ENCODE results near the gene FGF8. TPM values are rescaled to one million over a fixed set of nuclear protein-coding genes. Genes with fewer than 3 reads are reported as not detected.

FGF8 gene
- total RNA-seq, 1 donor from 2014 or later = not detected

GRCh38 chr10:101772017-101772894 lies 3.7 kb downstream of the FGF8 start:
- ATAC-seq (ENCODE audit: poor library complexity) (no peak), DNase-seq (no peak)
- intact Hi-C loops (cut with DNase I) = no loop called here

GRCh38 chr10:101771380-101771779 lies 4.5 kb downstream of the FGF8 start:
- DNase-seq = no peak
- intact Hi-C loops (cut with DNase I) = no loop called here
- ATAC-seq (ENCODE audit: poor library complexity) = no peak

GRCh38 chr10:101770331-101771215 lies 5.3 kb downstream of the FGF8 start:
- ATAC-seq (ENCODE audit: poor library complexity) (no peak), DNase-seq (no peak)
- intact Hi-C loops (cut with DNase I) = no loop called here

- no peak for ATAC-seq (ENCODE audit: poor library complexity)
- DNase-seq = no peak
- intact Hi-C loops (cut with DNase I) = no loop called here
These were observed 6.3 kb downstream of the FGF8 start for GRCh38 chr10:101769541-101770180.

GRCh38 chr10:101768791-101769170 lies 7.1 kb downstream of the FGF8 start:
- ATAC-seq (ENCODE audit: poor library complexity) (no peak), DNase-seq (no peak)
- intact Hi-C loops (cut with DNase I) = no loop called here

- DNase-seq (no peak), ATAC-seq (ENCODE audit: poor library complexity) (no peak)
- intact Hi-C loops (cut with DNase I) = no loop called here
These were observed 7.7 kb downstream of the FGF8 start for GRCh38 chr10:101767966-101768790.

GRCh38 chr10:101767600-101767945 lies 8.3 kb downstream of the FGF8 start:
- ATAC-seq (ENCODE audit: poor library complexity) = no peak
- no peak for DNase-seq
- intact Hi-C loops (cut with DNase I) = no loop called here

- no peak for ATAC-seq (ENCODE audit: poor library complexity)
- DNase-seq = no peak
- intact Hi-C loops (cut with DNase I) = no loop called here
These were observed 8.9 kb downstream of the FGF8 start for GRCh38 chr10:101766753-101767599.

GRCh38 chr10:101766306-101766705 lies 9.6 kb downstream of the FGF8 start:
- ATAC-seq (ENCODE audit: poor library complexity) (no peak), DNase-seq (no peak)
- intact Hi-C loops (cut with DNase I) = no loop called here

- ATAC-seq (ENCODE audit: poor library complexity) = no peak
- intact Hi-C loops (cut with DNase I) = no loop called here
- no peak for DNase-seq
These were observed 12.6 kb downstream of the FGF8 start for GRCh38 chr10:101763141-101763846.

GRCh38 chr10:101762736-101763135 lies 13.2 kb downstream of the FGF8 start:
- intact Hi-C loops (cut with DNase I) = no loop called here
- DNase-seq (no peak), ATAC-seq (ENCODE audit: poor library complexity) (no peak)

GRCh38 chr10:101761226-101761625 lies 14.7 kb downstream of the FGF8 start:
- intact Hi-C loops (cut with DNase I) = no loop called here
- ATAC-seq (ENCODE audit: poor library complexity) (no peak), DNase-seq (no peak)

GRCh38 chr10:101760510-101760909 lies 15.4 kb downstream of the FGF8 start:
- intact Hi-C loops (cut with DNase I) = no loop called here
- no peak for DNase-seq
- ATAC-seq (ENCODE audit: poor library complexity) = no peak

GRCh38 chr10:101759309-101760247 lies 16.3 kb downstream of the FGF8 start:
- DNase-seq = no peak
- ATAC-seq (ENCODE audit: poor library complexity) = no peak
- intact Hi-C loops (cut with DNase I) = no loop called here

GRCh38 chr10:101758858-101759257 lies 17.1 kb downstream of the FGF8 start:
- DNase-seq = no peak
- no peak for ATAC-seq (ENCODE audit: poor library complexity)
- intact Hi-C loops (cut with DNase I) = no loop called here

GRCh38 chr10:101752241-101752640 lies 23.7 kb downstream of the FGF8 start:
- no peak for ATAC-seq (ENCODE audit: poor library complexity)
- DNase-seq = no peak

More at GRCh38 chr10:101752241-101752640, 23.7 kb downstream of the FGF8 start:
- intact Hi-C loops (cut with DNase I) = no loop called here
